ENCODE results near the gene HERC3. TPM values are rescaled to one million over a fixed set of nuclear protein-coding genes. Genes with fewer than 3 reads are reported as not detected.

HERC3 gene
- total RNA-seq, 1 experiment from 2014 or later: 5.5 TPM

DNA sequence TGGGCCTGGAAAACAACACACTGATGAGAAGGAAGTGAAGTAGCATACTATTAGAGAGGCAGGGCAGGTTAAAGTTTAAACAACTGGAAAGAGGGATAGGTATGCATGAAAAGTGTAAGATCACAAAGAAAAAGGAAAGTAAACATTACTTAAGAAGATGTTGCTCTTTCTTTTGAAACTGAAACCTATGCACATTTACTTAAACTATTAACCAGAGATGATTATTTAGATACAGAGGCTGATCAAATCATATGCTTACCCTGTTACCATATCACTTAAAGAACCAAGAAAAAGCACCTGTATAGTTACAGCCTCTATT lies 67.6 kb downstream of the HERC3 start (continued):
- TF ChIP-seq ZNF423 (CRISPR knock-in tag; IDR thresholded peaks at IDR 0.05) (no peak), ZBTB21 (CRISPR knock-in tag; IDR thresholded peaks at IDR 0.05; ENCODE audit: borderline replicate concordance) (no peak), ZNF219 (CRISPR knock-in tag; IDR thresholded peaks at IDR 0.05; ENCODE audit: borderline replicate concordance) (no peak)

DNA sequence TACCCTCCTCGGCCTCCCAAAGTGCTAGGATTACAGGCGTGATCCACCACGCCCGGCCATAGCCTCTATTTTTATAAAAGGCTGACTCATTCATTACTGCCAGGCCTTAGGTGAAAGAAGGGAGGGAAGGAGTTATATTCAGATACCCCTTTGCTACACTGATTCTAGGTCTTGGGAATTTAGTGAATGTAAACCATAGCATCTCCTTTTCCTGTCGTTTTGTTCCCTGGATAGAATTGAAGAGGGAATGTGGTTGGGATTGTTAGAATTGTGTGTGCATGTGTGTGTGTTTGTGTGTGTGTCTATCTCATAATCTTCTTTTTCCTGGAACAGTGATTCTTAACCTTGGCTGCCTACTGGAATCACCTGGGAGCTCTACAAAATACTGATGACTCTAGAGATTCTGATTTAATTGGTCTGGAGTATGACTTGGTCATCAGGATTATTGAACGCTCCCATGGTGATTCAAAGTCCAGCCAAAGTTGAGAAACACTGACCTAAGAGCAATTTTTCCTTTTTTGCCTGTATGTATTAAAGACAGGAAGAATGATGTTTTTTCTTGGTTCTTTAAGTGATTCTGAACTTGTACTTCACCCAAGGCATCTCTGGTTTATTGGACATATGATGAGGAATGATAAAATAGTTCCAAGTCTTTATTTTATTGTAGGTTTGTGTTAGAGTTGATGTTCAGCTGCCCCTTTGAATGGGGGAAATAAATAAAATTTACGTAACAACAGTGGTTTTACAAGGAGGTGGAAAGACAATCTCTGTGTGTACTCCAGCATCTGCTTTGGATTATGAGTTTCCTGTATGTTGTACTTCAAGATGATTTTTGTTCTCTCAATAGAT lies 68.4 kb downstream of the HERC3 start:
- Mint-ChIP-seq H3K27ac (0 out of 2 replicates have a peak overlapping the region, but pooled peaks have one; percentile 3), H3K27me3 (ENCODE audit: low read depth) (no peaks in the 10 kb centered on the region), H3K4me3 (no peak overlapping the region), H3K36me3 (peaks cover 3% of the 10 kb centered on the region; the same call in 1 of the 2 replicates), H3K9me3 (peaks cover 6% of the 10 kb centered on the region), H3K4me1 (peaks cover 19% of the 10 kb centered on the region)
- POLR2A ChIA-PET: no interaction called here
- no peak for ATAC-seq
- no peak for DNase-seq (ENCODE audit: low spot score)
- TF ChIP-seq, protein P1, sequence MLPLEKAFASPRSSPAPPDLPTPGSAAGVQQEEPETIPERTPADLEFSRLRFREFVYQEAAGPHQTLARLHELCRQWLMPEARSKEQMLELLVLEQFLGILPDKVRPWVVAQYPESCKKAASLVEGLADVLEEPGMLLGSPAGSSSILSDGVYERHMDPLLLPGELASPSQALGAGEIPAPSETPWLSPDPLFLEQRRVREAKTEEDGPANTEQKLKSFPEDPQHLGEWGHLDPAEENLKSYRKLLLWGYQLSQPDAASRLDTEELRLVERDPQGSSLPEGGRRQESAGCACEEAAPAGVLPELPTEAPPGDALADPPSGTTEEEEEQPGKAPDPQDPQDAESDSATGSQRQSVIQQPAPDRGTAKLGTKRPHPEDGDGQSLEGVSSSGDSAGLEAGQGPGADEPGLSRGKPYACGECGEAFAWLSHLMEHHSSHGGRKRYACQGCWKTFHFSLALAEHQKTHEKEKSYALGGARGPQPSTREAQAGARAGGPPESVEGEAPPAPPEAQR (CRISPR knock-in tag; IDR thresholded peaks at IDR 0.05): no peak
- TF ChIP-seq ZNF138 (CRISPR knock-in tag; conservative IDR thresholded peaks at IDR 0.05) (no peak), HMGA2 (CRISPR knock-in tag; IDR thresholded peaks at IDR 0.05) (no peak), FOXP1 (CRISPR knock-in tag; IDR thresholded peaks at IDR 0.05; ENCODE audit: borderline replicate concordance) (no peak), ZNF121 (CRISPR knock-in tag; IDR thresholded peaks at IDR 0.05) (no peak), EMX1 (CRISPR knock-in tag; IDR thresholded peaks at IDR 0.05) (no peak), ZNF232 (CRISPR knock-in tag; IDR thresholded peaks at IDR 0.05) (no peak), FOXK1 (CRISPR knock-in tag; IDR thresholded peaks at IDR 0.05) (no peak), CREM (CRISPR knock-in tag; IDR thresholded peaks at IDR 0.05) (no peak), NR3C1 (CRISPR knock-in tag; conservative IDR thresholded peaks at IDR 0.05; ENCODE audit: low read depth) (no peak), ZBTB21 (CRISPR knock-in tag; IDR thresholded peaks at IDR 0.05; ENCODE audit: borderline replicate concordance) (no peak), SP1 (CRISPR knock-in tag; conservative IDR thresholded peaks at IDR 0.05) (no peak)
- TF ChIP-seq, protein P2, sequence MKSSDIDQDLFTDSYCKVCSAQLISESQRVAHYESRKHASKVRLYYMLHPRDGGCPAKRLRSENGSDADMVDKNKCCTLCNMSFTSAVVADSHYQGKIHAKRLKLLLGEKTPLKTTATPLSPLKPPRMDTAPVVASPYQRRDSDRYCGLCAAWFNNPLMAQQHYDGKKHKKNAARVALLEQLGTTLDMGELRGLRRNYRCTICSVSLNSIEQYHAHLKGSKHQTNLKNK (CRISPR knock-in tag; IDR thresholded peaks at IDR 0.05): no peak
- TF ChIP-seq, protein P3, sequence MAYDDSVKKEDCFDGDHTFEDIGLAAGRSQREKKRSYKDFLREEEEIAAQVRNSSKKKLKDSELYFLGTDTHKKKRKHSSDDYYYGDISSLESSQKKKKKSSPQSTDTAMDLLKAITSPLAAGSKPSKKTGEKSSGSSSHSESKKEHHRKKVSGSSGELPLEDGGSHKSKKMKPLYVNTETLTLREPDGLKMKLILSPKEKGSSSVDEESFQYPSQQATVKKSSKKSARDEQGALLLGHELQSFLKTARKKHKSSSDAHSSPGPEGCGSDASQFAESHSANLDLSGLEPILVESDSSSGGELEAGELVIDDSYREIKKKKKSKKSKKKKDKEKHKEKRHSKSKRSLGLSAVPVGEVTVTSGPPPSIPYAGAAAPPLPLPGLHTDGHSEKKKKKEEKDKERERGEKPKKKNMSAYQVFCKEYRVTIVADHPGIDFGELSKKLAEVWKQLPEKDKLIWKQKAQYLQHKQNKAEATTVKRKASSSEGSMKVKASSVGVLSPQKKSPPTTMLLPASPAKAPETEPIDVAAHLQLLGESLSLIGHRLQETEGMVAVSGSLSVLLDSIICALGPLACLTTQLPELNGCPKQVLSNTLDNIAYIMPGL (CRISPR knock-in tag; IDR thresholded peaks at IDR 0.05): no peak
- TF ChIP-seq, protein P4, sequence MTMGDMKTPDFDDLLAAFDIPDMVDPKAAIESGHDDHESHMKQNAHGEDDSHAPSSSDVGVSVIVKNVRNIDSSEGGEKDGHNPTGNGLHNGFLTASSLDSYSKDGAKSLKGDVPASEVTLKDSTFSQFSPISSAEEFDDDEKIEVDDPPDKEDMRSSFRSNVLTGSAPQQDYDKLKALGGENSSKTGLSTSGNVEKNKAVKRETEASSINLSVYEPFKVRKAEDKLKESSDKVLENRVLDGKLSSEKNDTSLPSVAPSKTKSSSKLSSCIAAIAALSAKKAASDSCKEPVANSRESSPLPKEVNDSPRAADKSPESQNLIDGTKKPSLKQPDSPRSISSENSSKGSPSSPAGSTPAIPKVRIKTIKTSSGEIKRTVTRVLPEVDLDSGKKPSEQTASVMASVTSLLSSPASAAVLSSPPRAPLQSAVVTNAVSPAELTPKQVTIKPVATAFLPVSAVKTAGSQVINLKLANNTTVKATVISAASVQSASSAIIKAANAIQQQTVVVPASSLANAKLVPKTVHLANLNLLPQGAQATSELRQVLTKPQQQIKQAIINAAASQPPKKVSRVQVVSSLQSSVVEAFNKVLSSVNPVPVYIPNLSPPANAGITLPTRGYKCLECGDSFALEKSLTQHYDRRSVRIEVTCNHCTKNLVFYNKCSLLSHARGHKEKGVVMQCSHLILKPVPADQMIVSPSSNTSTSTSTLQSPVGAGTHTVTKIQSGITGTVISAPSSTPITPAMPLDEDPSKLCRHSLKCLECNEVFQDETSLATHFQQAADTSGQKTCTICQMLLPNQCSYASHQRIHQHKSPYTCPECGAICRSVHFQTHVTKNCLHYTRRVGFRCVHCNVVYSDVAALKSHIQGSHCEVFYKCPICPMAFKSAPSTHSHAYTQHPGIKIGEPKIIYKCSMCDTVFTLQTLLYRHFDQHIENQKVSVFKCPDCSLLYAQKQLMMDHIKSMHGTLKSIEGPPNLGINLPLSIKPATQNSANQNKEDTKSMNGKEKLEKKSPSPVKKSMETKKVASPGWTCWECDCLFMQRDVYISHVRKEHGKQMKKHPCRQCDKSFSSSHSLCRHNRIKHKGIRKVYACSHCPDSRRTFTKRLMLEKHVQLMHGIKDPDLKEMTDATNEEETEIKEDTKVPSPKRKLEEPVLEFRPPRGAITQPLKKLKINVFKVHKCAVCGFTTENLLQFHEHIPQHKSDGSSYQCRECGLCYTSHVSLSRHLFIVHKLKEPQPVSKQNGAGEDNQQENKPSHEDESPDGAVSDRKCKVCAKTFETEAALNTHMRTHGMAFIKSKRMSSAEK (CRISPR knock-in tag; IDR thresholded peaks at IDR 0.05; ENCODE audit: borderline replicate concordance): no peak
- TF ChIP-seq, protein P5, sequence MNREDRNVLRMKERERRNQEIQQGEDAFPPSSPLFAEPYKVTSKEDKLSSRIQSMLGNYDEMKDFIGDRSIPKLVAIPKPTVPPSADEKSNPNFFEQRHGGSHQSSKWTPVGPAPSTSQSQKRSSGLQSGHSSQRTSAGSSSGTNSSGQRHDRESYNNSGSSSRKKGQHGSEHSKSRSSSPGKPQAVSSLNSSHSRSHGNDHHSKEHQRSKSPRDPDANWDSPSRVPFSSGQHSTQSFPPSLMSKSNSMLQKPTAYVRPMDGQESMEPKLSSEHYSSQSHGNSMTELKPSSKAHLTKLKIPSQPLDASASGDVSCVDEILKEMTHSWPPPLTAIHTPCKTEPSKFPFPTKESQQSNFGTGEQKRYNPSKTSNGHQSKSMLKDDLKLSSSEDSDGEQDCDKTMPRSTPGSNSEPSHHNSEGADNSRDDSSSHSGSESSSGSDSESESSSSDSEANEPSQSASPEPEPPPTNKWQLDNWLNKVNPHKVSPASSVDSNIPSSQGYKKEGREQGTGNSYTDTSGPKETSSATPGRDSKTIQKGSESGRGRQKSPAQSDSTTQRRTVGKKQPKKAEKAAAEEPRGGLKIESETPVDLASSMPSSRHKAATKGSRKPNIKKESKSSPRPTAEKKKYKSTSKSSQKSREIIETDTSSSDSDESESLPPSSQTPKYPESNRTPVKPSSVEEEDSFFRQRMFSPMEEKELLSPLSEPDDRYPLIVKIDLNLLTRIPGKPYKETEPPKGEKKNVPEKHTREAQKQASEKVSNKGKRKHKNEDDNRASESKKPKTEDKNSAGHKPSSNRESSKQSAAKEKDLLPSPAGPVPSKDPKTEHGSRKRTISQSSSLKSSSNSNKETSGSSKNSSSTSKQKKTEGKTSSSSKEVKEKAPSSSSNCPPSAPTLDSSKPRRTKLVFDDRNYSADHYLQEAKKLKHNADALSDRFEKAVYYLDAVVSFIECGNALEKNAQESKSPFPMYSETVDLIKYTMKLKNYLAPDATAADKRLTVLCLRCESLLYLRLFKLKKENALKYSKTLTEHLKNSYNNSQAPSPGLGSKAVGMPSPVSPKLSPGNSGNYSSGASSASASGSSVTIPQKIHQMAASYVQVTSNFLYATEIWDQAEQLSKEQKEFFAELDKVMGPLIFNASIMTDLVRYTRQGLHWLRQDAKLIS (CRISPR knock-in tag; IDR thresholded peaks at IDR 0.05; ENCODE audit: borderline replicate concordance): no peak
- TF ChIP-seq, protein P6, sequence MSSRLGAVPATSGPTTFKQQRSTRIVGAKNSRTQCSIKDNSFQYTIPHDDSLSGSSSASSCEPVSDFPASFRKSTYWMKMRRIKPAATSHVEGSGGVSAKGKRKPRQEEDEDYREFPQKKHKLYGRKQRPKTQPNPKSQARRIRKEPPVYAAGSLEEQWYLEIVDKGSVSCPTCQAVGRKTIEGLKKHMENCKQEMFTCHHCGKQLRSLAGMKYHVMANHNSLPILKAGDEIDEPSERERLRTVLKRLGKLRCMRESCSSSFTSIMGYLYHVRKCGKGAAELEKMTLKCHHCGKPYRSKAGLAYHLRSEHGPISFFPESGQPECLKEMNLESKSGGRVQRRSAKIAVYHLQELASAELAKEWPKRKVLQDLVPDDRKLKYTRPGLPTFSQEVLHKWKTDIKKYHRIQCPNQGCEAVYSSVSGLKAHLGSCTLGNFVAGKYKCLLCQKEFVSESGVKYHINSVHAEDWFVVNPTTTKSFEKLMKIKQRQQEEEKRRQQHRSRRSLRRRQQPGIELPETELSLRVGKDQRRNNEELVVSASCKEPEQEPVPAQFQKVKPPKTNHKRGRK (CRISPR knock-in tag; IDR thresholded peaks at IDR 0.05; ENCODE audit: borderline replicate concordance): no peak
- CTCF ChIA-PET: interaction anchor here (0.6 to 2.9 kb wide), 4 partner anchors 14 to 134 kb away, joined by 3 to 16 read pairs (median 6); no protein-coding TSS in a partner anchor

All from WTC11 (cell line).